GM18951 (cell line): ENCODE data around the gene BABAM2.

Experiments
- POLR2A ChIP-seq: IDR thresholded peaks from 4 replicates; pipeline ENCODE4 v1.6.1; 2011; ENCODE audit warnings: mild to moderate bottlenecking; ENCODE audit not compliant: insufficient read length, insufficient read depth; ENCODE audit errors: extremely low read depth
- in situ Hi-C: fragments of 300-500 bp; cut with MboI; formaldehyde crosslinking; loops from one replicate; pipeline ENCODE4 v1.12.0; 2022; ENCODE audit warnings: low sequenced_read_pairs, mixed read lengths, inconsistent platforms; ENCODE audit not compliant: unreplicated experiment

BABAM2 gene

GRCh38 chr2:28287256-28287915, 396.9 kb downstream of the BABAM2 start:
- in situ Hi-C loops = no loop called here
- TF ChIP-seq POLR2A = no peak

GRCh38 chr2:28288620-28289019, 398.1 kb downstream of the BABAM2 start:
- in situ Hi-C loops = no loop called here
- TF ChIP-seq POLR2A = no peak

GRCh38 chr2:28291811-28292440, 401.4 kb downstream of the BABAM2 start:
- no peak for TF ChIP-seq POLR2A
- in situ Hi-C loops = no loop called here

GRCh38 chr2:28292491-28292890, 402.0 kb downstream of the BABAM2 start:
- no peak for TF ChIP-seq POLR2A
- in situ Hi-C loops = no loop called here

GRCh38 chr2:28293416-28293815, 402.9 kb downstream of the BABAM2 start:
- TF ChIP-seq POLR2A = no peak
- in situ Hi-C loops = no loop called here

- no peak for TF ChIP-seq POLR2A
- in situ Hi-C loops = no loop called here
Measured at GRCh38 chr2:28294451-28294850, 403.9 kb downstream of the BABAM2 start.

GRCh38 chr2:28296243-28296642, 405.7 kb downstream of the BABAM2 start:
- no peak for TF ChIP-seq POLR2A
- in situ Hi-C loops = no loop called here

- TF ChIP-seq POLR2A = no peak
- in situ Hi-C loops = no loop called here
Measured at GRCh38 chr2:28296904-28297303, 406.4 kb downstream of the BABAM2 start.

- in situ Hi-C loops = no loop called here
- no peak for TF ChIP-seq POLR2A
Measured at GRCh38 chr2:28297531-28297930, 407.0 kb downstream of the BABAM2 start.

GRCh38 chr2:28298406-28298805, 407.9 kb downstream of the BABAM2 start:
- no peak for TF ChIP-seq POLR2A

GRCh38 chr2:28300485-28301341, 410.2 kb downstream of the BABAM2 start:
- in situ Hi-C loops = no loop called here
- no peak for TF ChIP-seq POLR2A

More at GRCh38 chr2:28298406-28298805, 407.9 kb downstream of the BABAM2 start:
- in situ Hi-C loops = no loop called here

- in situ Hi-C loops = no loop called here
- TF ChIP-seq POLR2A = no peak
Measured at GRCh38 chr2:28305202-28305601, 414.7 kb downstream of the BABAM2 start.

GRCh38 chr2:28310107-28310506, 419.6 kb downstream of the BABAM2 start:
- TF ChIP-seq POLR2A = no peak
- in situ Hi-C loops = no loop called here
